Left colon (tissue), 2 donors: ENCODE measurements around the gene EML5. TPM values are rescaled to one million over a fixed set of nuclear protein-coding genes. Genes with fewer than 3 reads are reported as not detected.
"Not testable (repeated sequence)": the region's sequence is repeated elsewhere in the genome, so short reads cannot be mapped to it uniquely, and the experiment has no call there.

Source experiments
- ATAC-seq: fragments of 200-7000 bp; cut with Tn5 transposase; one replicate; pipeline ENCODE4 v1.9.1; 2020; ENCODE audit warnings: mild to moderate bottlenecking, moderate library complexity
- DNase-seq, 2 donors: peaks; one replicate each; pipeline ENCODE4 v3.0.0-alpha.2; 2020
- intact Hi-C, 2 donors: fragments of 100-400 bp; cut with DNase I in 1 of 2; cut with micrococcal nuclease in 1 of 2; formaldehyde crosslinking; loops; one replicate each; pipeline versions ENCODE4 v1.11.2 to v1.14.0; 2022; cut with DNase I, micrococcal nuclease
- total RNA-seq, 2 donors: library from RNA; stranded (reverse); fragmentation: NEBNext Ultra II Directional; extraction: Animal tissue kit (Norgen Biotek cat#: 25700); gene quantifications; one replicate each; pipeline ENCODE4 v1.2.1, GENCODE V29; 2021
- donor health status: DM: no; HTN: no; CAD: no.
- donor health status: DM: yes; HTN: yes; CAD: no.

EML5 gene
- total RNA-seq, 2 donors from 2014 or later: 0.64 to 0.79 TPM

DNA sequence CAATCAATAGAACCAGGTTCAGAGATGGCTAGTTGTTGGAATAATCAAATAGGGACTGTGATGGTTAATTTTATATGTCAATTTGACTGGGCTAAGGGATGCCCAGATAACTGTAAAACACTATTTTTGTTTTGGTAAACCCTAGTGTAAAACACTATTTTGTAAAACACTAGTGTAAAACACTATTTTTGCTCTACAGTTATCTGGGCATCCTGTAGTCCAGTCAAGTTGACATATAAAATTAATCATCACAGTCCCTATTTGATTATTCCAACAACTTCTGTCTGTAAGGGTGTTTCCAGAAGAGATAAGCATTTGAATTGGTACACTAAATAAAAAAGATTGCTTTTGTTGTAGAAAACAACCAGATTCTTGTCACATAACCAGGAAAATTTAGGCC is 15.6 kb upstream of the EML5 start:
- intact Hi-C loops: no loop called here
- ATAC-seq (no peak), DNase-seq (no peak)

- ATAC-seq: peak; percentile 55
- no peak for DNase-seq
Observed at GRCh38 chr14:88804477-88804876, 11.7 kb upstream of the EML5 start.

DNA sequence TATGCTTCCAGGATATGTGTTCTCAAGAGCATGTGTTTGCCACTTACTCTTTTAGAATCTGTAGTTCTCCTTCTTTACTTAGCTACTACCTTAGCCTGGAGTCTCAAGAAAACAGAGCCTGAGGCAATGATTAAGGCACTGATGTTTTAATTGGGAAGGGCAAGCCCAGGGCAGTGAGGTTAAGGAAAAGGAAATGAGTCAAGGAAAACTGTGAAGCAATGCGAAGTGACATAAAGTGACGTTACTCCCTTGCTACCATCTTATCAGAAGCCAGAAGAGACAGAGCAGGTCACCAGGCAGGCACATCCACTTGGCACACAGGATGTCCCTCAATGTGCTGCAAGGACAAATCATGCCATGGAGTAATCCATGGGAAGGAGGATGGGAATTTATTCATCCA is 11.3 kb upstream of the EML5 start:
- ATAC-seq (no peak), DNase-seq (no peak)

More at GRCh38 chr14:88804477-88804876, 11.7 kb upstream of the EML5 start:
- intact Hi-C loops: no loop called here

DNA sequence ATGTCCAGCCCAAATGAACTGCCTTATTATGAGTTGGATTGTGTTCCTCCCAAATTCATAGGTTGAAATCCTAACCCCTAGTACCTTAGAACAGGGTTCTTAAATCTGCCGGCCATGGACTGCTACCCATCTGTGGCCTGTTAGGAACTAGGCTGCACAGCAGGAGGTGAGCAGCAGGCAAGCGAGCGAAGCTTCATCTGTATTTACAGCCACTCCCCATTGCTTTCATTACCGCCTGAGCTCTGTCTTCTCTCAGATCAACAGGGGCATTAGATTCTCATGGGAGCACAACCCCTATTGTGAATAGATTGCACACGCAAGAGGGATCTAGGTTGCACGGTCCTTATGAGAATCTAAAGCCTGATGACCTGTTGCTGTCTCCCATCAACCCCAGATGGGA is 9.8 kb upstream of the EML5 start:
- intact Hi-C loops: no loop called here
- ATAC-seq (no peak), DNase-seq (no peak)

More for the DNA sequence above, 11.3 kb upstream of the EML5 start:
- intact Hi-C loops: no loop called here

- no peak for DNase-seq
- ATAC-seq: no peak
- intact Hi-C loops: no loop called here
Observed at GRCh38 chr14:88799522-88799921, 6.8 kb upstream of the EML5 start.

GRCh38 chr14:88798156-88798555 is 5.4 kb upstream of the EML5 start:
- DNase-seq (no peak), ATAC-seq (peak; percentile 66)
- intact Hi-C loops: no loop called here

- no peak for ATAC-seq
- peak in 1 of 2 donors; percentile 25 for DNase-seq
- intact Hi-C loops: no loop called here
Observed at GRCh38 chr14:88793259-88793625, 489 bp upstream of the EML5 start.

- intact Hi-C loops: no loop called here
- DNase-seq (peak in 1 of 2 donors; percentile 46), ATAC-seq (peak; percentile 3)
Observed at GRCh38 chr14:88791629-88792472, 902 bp downstream of the EML5 start.

DNA sequence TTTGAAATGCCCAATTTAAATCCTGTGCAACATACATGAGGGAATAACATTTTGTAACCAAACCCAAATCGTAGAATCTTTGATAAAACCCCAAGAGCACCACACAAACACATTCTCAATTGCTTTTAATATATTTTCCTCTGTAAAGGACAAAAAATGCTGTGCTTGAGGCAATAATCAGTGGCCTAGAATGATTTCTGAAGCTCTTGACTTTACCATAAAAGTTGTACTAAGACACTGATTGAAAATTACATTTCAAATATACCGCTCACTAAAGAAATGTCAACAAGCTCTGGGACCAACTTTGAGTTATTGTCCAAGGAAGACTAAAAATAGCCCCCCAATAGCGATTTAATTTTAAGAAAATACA is 1.5 kb downstream of the EML5 start:
- intact Hi-C loops: no loop called here
- no peak for ATAC-seq

GRCh38 chr14:88790501-88791251 is 2.1 kb downstream of the EML5 start:
- DNase-seq (no peak), ATAC-seq (no peak)
- intact Hi-C loops: no loop called here

More for the DNA sequence above, 1.5 kb downstream of the EML5 start:
- DNase-seq: no peak

DNA sequence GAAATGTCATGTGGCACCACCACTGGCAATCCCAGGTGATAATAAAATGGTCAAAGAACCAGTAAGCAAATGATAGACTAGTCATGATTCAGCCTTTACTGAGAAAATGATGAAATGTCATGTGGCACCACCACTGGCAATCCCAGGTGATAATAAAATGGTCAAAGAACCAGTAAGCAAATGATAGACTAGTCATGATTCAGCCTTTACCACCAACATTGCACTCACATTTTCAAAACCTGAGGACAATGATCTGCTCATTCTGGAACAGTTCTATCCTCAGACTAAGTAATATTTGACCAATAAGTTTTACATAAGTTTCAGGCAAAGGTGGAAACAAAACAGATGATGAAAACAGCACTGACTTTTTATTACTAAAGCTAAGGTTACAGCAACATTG is 3.2 kb downstream of the EML5 start:
- ATAC-seq, intact Hi-C loops, DNase-seq: not testable (repeated sequence)

GRCh38 chr14:88786715-88787114 is 6.0 kb downstream of the EML5 start:
- intact Hi-C loops: no loop called here
- DNase-seq: no peak
- ATAC-seq: no peak

GRCh38 chr14:88785911-88786310 is 6.8 kb downstream of the EML5 start:
- ATAC-seq (no peak), DNase-seq (no peak)
- intact Hi-C loops: no loop called here

DNA sequence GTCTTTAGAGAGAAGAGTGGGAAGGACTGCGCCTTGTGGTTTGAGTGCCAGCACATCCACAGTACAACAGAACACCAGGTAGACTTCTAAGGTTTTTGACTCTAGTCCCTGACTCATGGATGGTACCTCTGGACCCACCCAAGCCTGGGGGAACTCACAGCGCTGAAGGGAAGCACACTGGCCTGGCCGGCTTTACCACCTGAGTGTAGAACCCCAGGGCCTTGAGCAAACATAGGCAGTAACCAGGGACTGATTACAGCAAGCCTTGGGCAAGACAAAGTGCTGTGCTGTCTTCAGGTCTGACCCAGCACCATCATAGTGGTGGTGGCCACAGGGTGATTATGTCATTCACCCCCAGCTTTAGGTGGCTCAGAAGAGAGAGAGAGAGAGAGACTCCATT is 17.2 kb downstream of the EML5 start:
- intact Hi-C loops: no loop called here
- ATAC-seq: no peak
- no peak for DNase-seq

GRCh38 chr14:88770736-88771135 is 22.0 kb downstream of the EML5 start:
- DNase-seq: no peak
- intact Hi-C loops: no loop called here

DNA sequence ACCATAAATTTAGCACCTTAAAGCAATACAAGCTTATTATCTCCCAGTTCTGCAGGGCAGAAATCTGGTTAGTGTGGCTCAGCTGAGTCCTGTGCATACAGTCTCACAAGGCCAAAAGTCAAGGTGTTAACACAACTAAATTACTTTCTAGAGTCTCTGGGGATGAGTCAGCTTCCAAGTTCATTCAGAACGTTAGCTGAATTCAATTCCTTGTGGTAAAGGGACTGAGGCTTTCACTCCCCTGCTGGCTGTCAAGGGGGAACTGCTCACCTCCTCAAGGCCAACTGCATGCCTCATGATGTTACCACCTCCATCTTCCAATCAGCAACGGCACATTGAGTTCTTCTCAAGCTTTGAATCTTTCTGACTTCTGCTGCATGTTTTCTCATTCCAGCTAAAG is 27.6 kb downstream of the EML5 start:
- intact Hi-C loops: no loop called here
- DNase-seq (no peak), ATAC-seq (no peak)

More at GRCh38 chr14:88770736-88771135, 22.0 kb downstream of the EML5 start:
- no peak for ATAC-seq

GRCh38 chr14:88753873-88754272 is 38.9 kb downstream of the EML5 start:
- ATAC-seq: no peak
- intact Hi-C loops: no loop called here

DNA sequence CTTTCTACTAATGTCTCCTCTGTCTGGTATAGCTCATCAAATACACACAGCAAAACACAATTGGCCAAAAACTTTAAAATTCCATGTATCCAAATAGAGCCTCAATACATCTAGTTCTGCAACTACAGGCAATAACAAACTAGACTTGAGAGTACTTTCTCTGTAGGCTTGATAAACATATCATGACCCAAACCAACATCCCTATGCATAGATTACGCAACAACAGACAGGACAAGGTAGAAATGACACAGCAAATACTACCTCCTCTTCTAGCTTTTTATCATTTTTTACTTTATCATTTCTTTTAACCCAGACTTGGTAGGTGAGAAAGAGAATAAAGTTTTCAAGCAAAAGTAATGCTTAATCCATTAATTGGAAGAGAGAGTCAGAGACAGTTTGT is 41.8 kb downstream of the EML5 start:
- no peak for ATAC-seq
- intact Hi-C loops: no loop called here
- no peak for DNase-seq

More at GRCh38 chr14:88753873-88754272, 38.9 kb downstream of the EML5 start:
- DNase-seq: no peak

DNA sequence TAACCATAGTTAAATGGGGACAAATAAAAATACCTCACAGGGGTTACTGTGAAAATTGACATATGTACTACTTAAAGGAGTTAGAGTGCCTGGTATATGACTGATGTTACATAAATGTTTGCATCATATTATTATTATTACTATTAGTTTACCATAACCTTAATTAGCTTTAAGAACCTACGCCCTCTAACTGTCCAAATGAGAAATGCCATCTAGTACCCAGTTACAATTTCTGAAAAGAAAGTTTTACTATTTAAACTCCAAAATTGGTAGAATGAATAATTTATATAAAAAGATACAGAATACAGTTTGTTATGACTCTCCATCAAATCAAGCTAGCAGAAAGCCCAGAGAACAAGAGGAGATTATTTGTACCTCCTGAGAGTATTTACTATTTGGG is 42.3 kb downstream of the EML5 start:
- DNase-seq: no peak
- no peak for ATAC-seq
- intact Hi-C loops: no loop called here

- no peak for DNase-seq
- intact Hi-C loops: no loop called here
- ATAC-seq: no peak
Observed at GRCh38 chr14:88749139-88749538, 43.6 kb downstream of the EML5 start.
